Left renal pelvis (tissue), 4 donors: ENCODE data around the gene SPANXD. TPM values are rescaled to one million over a fixed set of nuclear protein-coding genes. Genes with fewer than 3 reads are reported as not detected.
"Not testable (repeated sequence)": the region's sequence is repeated elsewhere in the genome, so short reads cannot be mapped to it uniquely, and the experiment has no call there.

Experiments used
- DNase-seq, 4 donors: peaks; one replicate each; pipeline ENCODE4 v3.0.0-alpha.2; 2013; ENCODE audit warnings: low read depth in 4 of 4, low spot score in 3 of 4
- polyA plus RNA-seq, 4 donors: library from polyadenylated mRNA; unstranded; fragments of 120-200 nt; gene quantifications; one replicate each; pipeline ENCODE4 v1.2.1, GENCODE V29; 2013; ENCODE audit not compliant: insufficient read length in 4 of 4

The SPANXD gene, protein sequence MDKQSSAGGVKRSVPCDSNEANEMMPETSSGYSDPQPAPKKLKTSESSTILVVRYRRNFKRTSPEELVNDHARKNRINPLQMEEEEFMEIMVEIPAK
- not detected for polyA plus RNA-seq

DNA sequence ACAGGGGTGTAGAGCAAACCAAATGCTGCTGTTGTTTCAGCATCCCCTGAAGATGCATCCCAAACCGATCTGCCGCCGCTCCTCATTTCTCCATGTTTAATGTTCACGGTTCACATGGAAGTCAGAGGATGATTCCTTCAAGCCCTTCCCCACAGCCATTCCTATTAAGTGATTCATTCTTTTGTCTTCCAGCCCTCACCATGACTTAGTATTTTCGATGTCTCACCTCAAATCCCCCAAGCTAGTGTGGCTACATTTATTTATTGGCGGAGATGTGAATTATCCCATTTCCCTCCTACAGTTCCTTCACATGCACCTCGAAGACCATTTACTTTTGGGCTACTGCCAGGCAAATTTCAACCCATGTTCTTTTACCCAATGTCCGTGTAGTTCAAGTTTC, at the start of gene SPANXD:
SPANXD (minus strand) TSS at position 101 of the 400 bp plus-strand sequence. CDS start 334 bp downstream, outside the sequence.
- DNase-seq: not testable (repeated sequence)

DNA sequence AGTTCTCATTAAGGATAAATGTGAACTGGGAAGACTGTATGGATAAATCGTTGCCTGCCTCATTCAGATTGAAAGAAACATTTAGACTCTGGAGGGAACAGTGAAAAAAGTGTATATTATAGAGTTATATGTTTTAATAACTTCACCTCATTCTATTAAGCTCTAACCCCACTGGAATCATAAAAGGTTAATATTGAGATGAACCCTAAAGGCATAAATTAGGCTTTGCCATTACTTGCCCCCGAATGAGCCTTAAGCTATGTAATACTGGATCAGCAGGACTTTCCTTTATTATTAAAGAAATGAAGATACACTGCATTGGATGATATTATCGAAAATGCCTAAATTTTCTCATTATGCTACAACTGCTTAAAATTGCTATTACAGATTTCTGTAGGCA, 44.1 kb upstream of the SPANXD start:
- DNase-seq: no peak

GRCh38 chrX:141736656-141737055, 38.1 kb upstream of the SPANXD start:
- DNase-seq: no peak

DNA sequence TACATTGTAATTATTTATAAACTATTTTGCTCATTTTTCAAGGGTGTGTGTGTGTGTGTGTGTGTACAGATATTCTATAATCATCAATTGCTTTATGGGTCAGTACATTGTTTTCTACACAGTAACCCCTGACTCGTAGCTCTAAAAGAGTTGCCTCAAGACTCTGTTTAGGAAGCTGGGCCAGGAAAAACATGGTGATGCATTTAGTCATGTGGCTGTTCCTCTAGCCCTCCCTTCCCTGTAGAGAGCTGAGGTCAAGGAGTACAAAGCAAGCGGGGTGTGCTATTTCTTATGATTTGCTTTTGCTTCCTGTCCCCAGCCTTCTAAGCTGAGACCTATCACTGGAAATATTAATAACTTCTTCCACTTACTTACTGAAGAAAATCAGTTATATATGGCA, 34.8 kb upstream of the SPANXD start:
- DNase-seq: no peak

DNA sequence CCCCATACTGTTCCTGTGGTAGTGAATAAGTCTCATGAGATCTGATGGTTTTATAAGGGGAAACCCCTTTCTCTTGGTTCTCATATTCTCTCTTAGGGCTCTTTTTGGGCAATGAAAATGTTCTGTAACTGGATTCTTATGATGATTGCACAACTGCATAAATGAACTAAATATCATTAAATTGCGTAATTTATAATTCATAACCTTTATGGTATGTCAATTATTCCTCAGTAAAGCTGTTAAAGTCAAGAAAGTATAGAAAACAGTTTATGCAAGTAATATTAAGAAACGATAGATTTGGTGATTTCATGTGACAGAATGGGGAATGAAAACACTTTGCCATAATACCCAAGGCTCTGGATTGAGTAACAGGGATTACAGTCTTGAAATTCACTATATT, 33.5 kb upstream of the SPANXD start:
- DNase-seq: no peak

DNA sequence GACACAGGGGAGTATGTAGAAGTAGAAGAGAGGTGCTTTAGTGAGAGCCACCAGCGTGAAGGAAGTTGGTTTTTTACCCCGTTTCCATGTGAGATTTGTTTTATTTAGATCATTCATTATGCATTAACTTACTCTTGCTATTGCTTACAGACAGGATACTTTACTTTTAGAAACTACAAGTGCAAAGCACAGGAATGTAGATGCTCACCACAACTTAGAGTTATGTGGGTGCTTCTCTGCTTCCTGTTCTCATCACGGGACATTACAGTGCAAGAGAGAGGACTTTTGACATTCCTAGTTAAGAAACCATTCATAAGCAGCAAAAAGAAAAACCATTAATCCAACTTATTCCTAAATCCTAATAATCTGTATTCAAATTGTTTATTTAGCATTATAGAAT, 25.6 kb upstream of the SPANXD start:
- no peak for DNase-seq

- DNase-seq: no peak
Observed at GRCh38 chrX:141714680-141715079, 16.1 kb upstream of the SPANXD start.

GRCh38 chrX:141701072-141701471, 2.5 kb upstream of the SPANXD start:
- no peak for DNase-seq

GRCh38 chrX:141673946-141674345, 24.6 kb downstream of the SPANXD start:
- no peak for DNase-seq

DNA sequence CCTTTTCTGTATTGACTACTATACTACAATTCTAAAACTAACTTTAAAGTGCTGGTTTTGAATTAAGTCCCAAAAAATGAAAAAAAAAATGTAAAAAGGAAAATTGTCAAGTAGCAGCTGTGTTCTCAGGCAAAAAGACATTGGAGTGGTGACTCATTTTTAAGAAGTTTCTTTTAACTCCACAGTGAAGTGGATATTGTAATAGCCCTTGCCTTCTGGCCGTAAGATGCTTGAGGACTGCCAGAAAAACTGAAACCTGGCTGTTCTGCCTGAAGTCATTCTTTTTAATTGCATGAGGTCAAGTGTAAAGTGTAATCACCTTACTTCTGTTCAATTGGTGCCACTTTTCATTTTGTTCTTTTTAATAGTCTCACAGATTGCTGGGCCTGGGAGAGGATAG, 28.9 kb downstream of the SPANXD start:
- no peak for DNase-seq

DNA sequence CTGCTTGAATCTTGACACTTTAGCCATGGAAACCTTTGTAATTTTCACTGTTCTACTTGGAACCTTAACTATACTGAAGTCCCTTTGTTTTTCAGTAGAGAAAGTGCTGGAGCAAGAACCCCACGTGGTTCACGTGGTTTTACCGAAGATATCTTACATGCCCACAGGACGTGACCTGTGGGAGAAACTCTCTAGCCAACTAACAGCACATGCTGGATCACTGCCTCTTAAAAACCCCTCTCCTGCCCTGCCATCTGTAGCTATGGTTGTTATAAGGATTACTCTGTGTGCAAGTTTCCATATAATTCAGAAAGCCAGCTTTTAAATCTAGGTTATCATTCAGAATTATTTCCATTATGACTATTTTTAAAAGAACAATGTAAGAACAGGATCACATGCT, 30.2 kb downstream of the SPANXD start:
- no peak for DNase-seq

- DNase-seq: no peak
Observed at GRCh38 chrX:141662781-141663180, 35.8 kb downstream of the SPANXD start.

- DNase-seq: no peak
Observed at GRCh38 chrX:141652286-141652685, 46.3 kb downstream of the SPANXD start.

Other genes with a start within 250 kb of the SPANXD start
- gene SPANXA1, start 114.0 kb downstream of the SPANXD start, polyA plus RNA-seq: not detected
- not detected for gene SPANXA2, start 109.0 kb downstream of the SPANXD start, polyA plus RNA-seq
- gene MAGEC3, start 139.6 kb upstream of the SPANXD start, polyA plus RNA-seq: under 1 TPM in 3 of 4 donors, not detected in 1; 0.14 to 0.62 (median 0.27) TPM
- not detected for gene MAGEC1, start 205.2 kb upstream of the SPANXD start, polyA plus RNA-seq